Neural crest cell (in vitro differentiated cells): ENCODE results near the gene TDO2. TPM values are rescaled to one million over a fixed set of nuclear protein-coding genes. Genes with fewer than 3 reads are reported as not detected.

Experiments
- DNase-seq: peaks from one replicate; pipeline ENCODE4 v3.0.0; 2021; ENCODE audit warnings: low read depth, mixed read lengths, low spot score
- H3K27ac Mint-ChIP-seq: one replicate; pipeline ENCODE4 v1.8.0; 2021; ENCODE audit warnings: mild to moderate bottlenecking, mixed read lengths; ENCODE audit not compliant: unreplicated experiment
- H3K27me3 Mint-ChIP-seq: 2 replicates; pipeline ENCODE4 v1.8.0; 2021; ENCODE audit warnings: low read depth, mild to moderate bottlenecking, mixed read lengths
- H3K36me3 Mint-ChIP-seq: 2 replicates; pipeline ENCODE4 v1.8.0; 2021; ENCODE audit warnings: low read depth, mild to moderate bottlenecking, mixed read lengths
- H3K4me1 Mint-ChIP-seq: 2 replicates; pipeline ENCODE4 v1.8.0; 2021; ENCODE audit warnings: mixed read lengths
- H3K4me3 Mint-ChIP-seq: one replicate; pipeline ENCODE4 v1.8.0; 2021; ENCODE audit warnings: mild to moderate bottlenecking, mixed read lengths
- H3K9me3 Mint-ChIP-seq: 2 replicates; pipeline ENCODE4 v1.8.0; 2021; ENCODE audit warnings: mixed read lengths
- CTCF ChIP-seq: fragments of 200-600 bp; sonication (generic); conservative IDR thresholded peaks from 2 replicates; pipeline ENCODE4 v1.5.0; 2021; ENCODE audit warnings: antibody characterized with exemption, mild to moderate bottlenecking
- total RNA-seq: library from RNA; stranded (reverse); gene quantifications from 2 replicates; pipeline ENCODE4 v1.2.1, GENCODE V29; 2021

The TDO2 gene
- total RNA-seq, 1 donor from 2014 or later = not detected

GRCh38 chr4:155877971-155878370 lies 25.5 kb upstream of the TDO2 start:
- no peaks in the 10 kb centered on the region for H3K27me3 Mint-ChIP-seq
- peaks cover 4% of the 10 kb centered on the region for H3K9me3 Mint-ChIP-seq
- H3K27ac Mint-ChIP-seq = no peak overlapping the region
- no peak for DNase-seq
- no peak overlapping the region for H3K4me3 Mint-ChIP-seq
- H3K36me3 Mint-ChIP-seq = peaks cover 3% of the 10 kb centered on the region
- no peak for TF ChIP-seq CTCF
- no peaks in the 10 kb centered on the region for H3K4me1 Mint-ChIP-seq

GRCh38 chr4:155878611-155879010 lies 24.9 kb upstream of the TDO2 start:
- peaks cover 4% of the 10 kb centered on the region for H3K9me3 Mint-ChIP-seq
- no peak for TF ChIP-seq CTCF

GRCh38 chr4:155879767-155880166 lies 23.7 kb upstream of the TDO2 start:
- Mint-ChIP-seq H3K9me3 (peaks cover 9% of the 10 kb centered on the region), H3K4me1 (no peaks in the 10 kb centered on the region), H3K4me3 (no peak overlapping the region), H3K27ac (no peak overlapping the region), H3K27me3 (no peaks in the 10 kb centered on the region), H3K36me3 (peaks cover 6% of the 10 kb centered on the region)
- TF ChIP-seq CTCF = no peak
- DNase-seq = no peak

More at GRCh38 chr4:155878611-155879010, 24.9 kb upstream of the TDO2 start:
- Mint-ChIP-seq H3K4me1 (no peaks in the 10 kb centered on the region), H3K27ac (no peak overlapping the region), H3K36me3 (peaks cover 3% of the 10 kb centered on the region), H3K4me3 (no peak overlapping the region), H3K27me3 (no peaks in the 10 kb centered on the region)
- no peak for DNase-seq

- DNase-seq = no peak
- no peak overlapping the region for H3K4me3 Mint-ChIP-seq
- H3K27ac Mint-ChIP-seq = no peak overlapping the region
- no peaks in the 10 kb centered on the region for H3K27me3 Mint-ChIP-seq
- H3K9me3 Mint-ChIP-seq = peaks cover 9% of the 10 kb centered on the region
- H3K4me1 Mint-ChIP-seq = peaks cover 4% of the 10 kb centered on the region
- no peak for TF ChIP-seq CTCF
- peaks cover 6% of the 10 kb centered on the region for H3K36me3 Mint-ChIP-seq
Measured at GRCh38 chr4:155881555-155881954, 21.9 kb upstream of the TDO2 start.

GRCh38 chr4:155883895-155884294 lies 19.6 kb upstream of the TDO2 start:
- TF ChIP-seq CTCF = no peak
- H3K4me3 Mint-ChIP-seq = no peak overlapping the region
- no peak for DNase-seq
- peaks cover 6% of the 10 kb centered on the region for H3K36me3 Mint-ChIP-seq
- H3K4me1 Mint-ChIP-seq = peaks cover 4% of the 10 kb centered on the region
- peaks cover 9% of the 10 kb centered on the region for H3K9me3 Mint-ChIP-seq
- H3K27me3 Mint-ChIP-seq = no peaks in the 10 kb centered on the region
- H3K27ac Mint-ChIP-seq = no peak overlapping the region

- no peak overlapping the region for H3K4me3 Mint-ChIP-seq
- peaks cover 4% of the 10 kb centered on the region for H3K4me1 Mint-ChIP-seq
- TF ChIP-seq CTCF = no peak
- no peak overlapping the region for H3K27ac Mint-ChIP-seq
- H3K27me3 Mint-ChIP-seq = no peaks in the 10 kb centered on the region
- H3K36me3 Mint-ChIP-seq = peaks cover 6% of the 10 kb centered on the region
- no peak for DNase-seq
- H3K9me3 Mint-ChIP-seq = peaks cover 6% of the 10 kb centered on the region
Measured at GRCh38 chr4:155885666-155886065, 17.8 kb upstream of the TDO2 start.
